Measurements from ENCODE around the gene MPRIP.
A peak's percentile ranks its signal among the peaks of the same experiment; 100 is the strongest.
"Not testable (repeated sequence)": the region's sequence is repeated elsewhere in the genome, so short reads cannot be mapped to it uniquely, and the experiment has no call there.

The MPRIP gene

DNA sequence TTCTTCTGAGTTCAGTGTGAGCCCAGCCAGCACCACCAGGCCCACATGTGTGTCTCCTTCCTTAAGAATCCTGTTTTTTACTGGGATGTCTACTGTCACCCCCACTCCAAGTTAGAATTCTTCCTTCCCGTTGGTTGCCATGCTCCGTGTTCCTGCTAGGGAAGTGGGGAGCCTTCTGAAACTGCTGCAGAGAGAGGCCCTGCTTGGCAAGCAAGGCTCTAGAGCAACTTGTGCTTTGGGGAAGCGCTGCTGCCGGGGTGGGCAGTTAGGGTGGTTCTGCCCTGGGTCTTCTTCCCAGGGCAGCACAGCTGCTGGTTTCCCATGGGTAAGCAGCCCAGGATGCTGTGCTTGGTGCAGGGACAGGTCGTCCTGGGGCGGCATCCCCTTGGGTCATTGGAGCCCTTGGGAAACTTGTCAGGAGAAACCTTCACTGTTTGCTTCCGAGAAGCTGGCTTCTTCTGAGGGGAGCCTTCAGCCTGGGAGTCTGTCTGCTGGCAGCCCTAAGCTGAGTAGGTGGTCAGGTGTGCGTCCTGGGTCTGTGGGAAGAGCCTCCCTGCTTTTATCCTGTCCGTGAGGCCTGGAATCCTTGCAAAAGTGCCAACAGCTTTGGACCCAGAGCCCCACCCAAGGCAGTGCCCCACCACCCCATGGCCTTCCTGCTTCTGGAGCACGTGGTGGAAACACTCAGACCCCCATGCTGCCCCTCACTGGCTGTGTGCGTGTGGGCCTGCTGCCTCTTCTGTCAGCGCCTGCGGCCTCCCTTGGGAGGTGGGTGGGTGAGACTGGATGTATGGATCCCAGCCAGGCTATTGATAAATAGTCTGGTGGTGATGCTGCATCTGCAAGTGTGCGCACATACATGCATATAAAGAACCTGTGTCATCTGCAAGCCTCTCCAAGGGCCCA lies 92.0 kb downstream of the MPRIP start:
- DNase-seq: no peak

DNA sequence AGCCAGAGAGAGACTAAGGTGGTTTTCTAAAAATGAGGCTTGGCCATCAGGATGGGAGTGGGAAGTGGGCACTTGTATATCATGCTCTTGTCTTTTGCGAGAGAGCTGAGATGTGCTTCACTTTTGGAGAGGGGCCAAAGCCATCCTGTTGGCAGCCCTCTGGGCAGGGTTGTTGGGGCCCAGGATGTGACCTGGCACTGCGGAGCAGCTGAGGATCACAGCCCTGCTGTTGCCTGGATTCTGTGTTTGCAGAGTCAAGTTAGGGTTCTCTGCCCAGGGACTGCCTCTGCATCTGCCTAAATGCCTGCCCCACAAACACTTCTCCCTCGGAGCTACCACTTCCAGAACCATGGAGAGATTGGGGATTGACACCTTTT lies 92.7 kb downstream of the MPRIP start:
- no peak for DNase-seq

DNA sequence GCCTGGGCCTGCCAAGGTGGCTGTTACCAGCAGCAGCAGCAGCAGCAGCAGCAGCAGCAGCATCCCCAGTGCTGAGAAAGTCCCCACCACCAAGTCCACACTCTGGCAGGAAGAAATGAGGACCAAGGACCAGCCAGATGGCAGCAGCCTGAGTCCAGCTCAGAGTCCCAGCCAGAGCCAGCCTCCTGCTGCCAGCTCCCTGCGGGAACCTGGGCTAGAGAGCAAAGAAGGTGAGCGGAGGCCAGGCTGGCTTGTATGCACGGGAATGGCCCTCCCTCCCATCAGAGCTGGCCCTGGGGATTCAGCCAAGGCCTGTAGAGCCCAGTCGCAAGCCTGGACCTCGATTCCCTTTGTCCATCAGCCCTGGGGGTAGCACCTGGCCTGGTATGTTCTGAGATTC lies 94.0 kb downstream of the MPRIP start:
- not testable (repeated sequence) for DNase-seq

DNA sequence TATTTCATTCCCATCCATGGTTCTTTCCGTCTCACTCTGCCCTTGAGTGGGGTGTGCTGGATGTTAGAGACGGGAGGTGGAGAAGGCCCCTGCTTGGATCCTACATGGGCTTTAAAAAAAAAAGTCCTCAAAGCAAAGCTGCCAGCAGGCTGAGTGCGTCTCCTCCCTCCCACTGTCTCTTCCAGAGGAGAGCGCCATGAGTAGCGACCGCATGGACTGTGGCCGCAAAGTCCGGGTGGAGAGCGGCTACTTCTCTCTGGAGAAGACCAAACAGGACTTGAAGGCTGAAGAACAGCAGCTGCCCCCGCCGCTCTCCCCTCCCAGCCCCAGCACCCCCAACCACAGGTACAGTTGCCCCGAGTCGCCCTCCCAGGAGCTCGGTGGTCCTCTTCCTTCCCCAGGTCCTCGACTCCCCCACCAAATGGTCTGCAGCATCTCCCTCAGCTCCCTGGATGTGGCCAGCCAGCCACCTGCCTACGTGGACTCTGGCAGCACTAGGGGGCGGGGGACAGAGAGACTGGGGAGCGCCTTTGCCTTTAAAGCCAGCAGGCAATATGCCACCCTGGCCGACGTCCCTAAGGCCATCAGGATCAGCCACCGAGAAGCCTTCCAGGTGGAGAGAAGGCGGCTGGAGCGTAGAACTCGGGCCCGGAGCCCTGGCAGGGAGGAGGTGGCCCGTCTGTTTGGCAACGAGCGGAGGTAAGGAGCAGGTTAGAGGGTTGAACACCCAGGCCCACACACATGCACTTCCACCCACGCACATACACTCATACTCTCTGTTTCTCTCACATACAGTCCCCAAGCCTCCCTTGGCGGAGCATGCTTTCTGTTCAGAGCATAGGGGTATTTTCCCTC lies 95.7 kb downstream of the MPRIP start:
- DNase-seq: no peak

DNA sequence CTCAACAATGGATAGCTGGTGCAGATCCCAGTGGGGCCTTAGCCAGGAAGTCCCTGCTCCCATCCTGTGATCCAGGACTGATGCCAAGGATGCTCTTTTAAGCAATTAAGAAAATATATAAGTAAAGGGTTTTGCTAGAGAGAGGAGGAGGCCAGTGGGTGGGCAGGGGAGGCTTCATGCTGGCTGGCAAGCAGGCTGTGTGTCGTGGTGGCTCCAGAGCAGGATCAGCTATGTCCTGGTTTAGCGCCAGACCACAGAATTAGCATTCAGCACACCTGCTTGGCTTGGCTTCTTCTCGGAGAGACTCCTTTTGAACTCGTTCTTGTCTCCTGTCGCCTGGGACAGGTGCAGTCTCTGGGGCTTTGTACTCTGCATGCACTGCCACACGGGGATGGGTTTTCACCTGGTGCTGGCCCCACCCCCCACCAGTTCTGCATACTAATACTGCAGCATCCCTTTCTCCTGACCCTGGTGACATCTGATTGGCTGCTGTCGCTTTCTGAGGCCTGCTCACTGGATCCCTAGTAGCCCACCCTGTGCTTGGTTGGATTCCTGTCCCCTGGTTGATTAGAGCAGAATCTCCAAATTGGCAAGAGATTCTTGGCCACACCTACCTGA lies 97.8 kb downstream of the MPRIP start:
- DNase-seq: peak; percentile 54

DNA sequence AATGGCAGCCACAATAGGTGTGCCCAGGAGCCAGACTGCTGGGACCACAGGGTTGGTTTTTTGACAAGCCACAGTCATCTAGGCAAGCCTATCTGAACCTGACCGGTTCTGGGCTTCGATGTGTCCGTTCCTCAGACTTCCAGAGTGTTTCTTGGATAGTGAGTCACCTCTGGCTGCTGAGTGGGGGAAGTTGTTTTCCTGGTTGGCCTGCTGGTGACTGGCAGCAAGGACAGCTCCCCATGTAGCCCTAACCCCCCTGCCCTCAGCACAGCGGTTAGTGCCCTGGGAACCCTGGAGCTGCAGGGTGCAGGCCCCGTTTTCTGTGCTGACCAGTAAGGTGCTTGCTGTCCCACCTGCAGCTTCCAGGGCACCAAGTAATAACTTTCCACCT lies 98.3 kb downstream of the MPRIP start:
- DNase-seq: peak; percentile 34

DNA sequence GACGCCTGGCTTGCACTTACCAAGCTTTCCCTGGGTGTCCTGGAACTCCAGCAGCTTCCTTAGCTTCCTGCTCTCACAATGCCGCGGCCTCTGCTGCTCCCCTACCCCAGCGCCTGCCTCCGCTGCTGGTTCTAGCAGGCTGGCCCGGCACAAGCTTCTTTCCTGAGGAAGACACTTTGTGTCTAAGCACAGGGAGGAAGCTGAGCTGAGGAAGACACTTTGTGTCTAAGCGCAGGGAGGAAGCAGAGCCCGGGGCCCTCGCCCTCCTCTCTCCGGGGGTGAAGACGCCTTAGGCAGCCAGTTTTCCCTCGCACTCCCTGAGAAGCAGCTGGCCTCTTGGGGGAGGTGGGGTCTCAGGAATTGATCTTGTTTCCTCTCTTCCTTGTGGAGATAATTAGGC lies 99.0 kb downstream of the MPRIP start:
- no peak for DNase-seq

DNA sequence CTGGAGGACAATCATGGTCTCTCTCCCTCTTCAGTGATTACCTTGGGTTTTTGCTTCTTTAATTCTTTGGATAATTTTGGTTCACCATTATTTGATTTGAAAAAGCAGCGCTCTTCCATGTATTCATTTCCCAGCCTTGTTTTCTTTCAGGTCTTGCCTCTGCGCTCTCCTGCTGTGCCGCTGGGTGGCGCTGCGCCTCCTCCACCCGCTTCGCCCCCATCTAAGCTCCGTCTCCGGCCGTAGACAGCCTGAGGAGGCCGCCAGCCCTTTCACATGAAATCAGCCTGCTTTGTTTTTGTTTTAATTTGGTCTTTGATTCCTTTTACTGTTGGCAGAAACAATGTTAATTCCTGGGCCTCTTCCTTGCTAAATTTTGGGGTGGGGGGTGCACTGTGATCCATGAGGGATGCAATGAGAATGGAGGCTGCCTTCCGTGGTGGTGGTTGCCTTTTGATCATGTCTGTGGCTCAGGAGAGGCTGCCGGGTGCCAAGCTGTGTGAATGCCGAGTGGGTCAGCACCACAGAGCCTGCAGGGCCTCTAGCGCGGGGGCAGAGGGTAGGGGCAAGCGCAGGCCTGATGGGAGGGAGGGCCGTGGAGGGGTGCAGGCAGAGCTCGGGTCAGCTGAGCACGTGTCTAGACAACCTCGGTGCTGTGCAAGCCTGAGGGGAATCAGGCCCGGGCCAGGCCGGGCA lies 99.7 kb downstream of the MPRIP start:
- peak; percentile 48 for DNase-seq

DNA sequence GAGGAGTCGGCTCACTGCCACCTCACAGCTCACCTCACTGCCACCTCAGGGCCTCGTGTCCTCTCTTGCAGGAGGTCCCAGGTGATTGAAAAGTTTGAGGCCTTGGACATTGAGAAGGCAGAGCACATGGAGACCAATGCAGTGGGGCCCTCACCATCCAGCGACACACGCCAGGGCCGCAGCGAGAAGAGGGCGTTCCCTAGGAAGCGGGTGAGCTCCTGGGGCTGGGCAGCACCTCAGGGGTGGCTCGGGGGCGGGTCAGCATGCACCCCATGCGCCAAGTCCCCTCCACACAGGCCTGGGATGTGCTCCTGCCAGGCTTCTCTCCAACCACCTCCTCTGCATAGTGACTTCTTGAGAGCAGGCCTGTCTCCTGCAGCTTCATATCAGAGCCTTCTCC lies 100.3 kb downstream of the MPRIP start:
- no peak for DNase-seq

DNA sequence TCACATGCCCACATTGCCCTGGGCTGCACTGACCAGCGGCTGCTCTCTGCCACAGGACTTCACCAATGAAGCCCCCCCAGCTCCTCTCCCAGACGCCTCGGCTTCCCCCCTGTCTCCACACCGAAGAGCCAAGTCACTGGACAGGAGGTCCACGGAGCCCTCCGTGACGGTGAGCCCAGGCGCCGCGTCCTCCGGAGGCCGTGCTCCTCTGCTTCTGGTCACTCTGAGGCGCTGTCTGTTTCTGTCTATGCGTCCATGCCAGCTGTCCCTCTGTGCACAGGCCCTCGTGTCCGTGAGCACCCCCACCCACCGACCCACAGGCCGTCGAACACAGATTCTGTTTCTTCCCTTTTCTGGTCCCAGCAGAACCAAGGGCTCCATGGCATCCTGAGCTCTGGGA lies 101.2 kb downstream of the MPRIP start:
- DNase-seq: no peak

DNA sequence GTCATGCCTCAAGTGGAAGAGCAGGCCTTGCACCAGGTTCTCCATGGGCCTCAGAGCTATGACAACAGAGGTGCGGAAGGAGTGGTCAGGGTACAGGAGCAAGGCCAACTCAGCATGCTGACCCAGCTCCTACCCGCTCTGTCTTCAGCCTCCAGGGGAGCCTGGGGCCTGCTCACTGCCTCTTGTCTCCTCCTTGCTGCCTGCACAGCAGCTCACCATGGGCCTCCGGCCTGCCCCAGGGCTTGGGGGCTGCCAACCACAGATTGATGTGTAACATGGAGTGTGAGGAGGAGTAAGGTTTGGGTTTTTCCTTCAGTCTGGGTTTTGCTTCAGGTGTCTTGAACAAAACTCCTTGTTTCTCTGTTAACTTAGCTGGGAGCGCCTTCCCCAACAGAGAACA lies 101.8 kb downstream of the MPRIP start:
- DNase-seq: no peak

DNA sequence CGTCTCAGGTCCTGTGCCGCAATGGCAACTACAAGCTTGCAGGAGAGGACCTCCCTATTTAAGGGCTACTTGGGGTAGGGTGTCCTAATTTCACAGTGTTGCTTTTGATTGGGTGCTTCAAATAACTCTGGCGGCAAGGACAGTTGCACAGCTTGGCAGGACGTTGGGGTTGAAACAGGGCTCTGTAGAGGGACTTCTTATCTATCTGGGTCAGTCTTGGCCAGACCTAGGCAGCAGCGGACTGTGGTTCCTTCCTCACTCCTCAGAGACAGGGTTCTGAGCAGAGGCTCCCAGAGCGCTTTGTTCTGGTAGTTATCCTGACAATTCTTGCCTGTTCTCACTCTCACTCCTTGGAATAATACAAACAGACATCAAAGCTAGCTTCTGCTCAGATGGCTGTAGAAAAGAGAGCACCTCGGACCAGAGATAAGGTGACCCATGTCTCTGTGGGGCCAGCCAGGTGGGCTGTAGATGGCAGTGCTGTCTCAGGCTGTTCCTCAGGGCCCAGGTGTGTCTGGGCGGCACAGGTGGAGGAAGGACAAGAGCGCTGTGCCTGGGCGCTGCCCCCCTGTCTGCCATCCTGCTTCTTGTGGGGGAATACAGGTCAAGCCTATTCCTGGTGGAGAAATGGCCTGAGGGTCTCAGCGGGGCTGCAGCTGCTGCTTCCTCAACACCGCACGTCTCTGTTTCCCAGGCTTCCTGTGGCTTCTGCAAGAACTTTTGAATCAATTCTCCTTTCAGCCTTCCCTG lies 102.8 kb downstream of the MPRIP start:
- DNase-seq: no peak

DNA sequence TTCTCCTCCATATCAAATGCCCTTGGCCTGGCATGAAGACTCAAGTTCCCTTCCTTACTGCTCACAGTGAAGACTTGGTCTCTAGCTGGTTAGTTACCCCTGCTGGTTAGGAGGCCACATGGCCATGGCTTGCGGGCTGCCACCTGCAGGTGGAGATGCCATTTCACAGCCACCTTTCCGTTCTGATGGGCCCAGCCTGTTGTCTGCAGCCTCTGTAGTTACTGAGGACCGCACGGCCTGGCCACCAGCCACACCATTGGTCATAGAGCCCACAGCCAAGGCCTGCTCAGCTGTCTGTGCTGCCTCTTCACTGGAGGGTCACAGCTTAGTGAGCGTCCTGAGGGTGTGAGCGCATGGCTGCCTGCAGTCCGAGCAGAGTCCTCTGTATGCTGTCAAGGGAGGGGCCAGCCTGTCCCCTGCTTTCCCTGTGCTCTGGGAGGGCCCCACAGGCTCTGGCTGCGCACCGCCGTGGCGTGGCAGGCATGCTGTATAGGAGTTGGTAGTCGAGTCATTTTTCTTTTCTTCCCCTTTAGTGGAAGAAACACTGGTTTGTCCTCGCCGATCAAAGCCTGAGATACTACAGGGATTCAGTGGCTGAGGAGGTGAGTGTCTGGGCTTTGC lies 104.6 kb downstream of the MPRIP start:
- DNase-seq: peak; percentile 36

DNA sequence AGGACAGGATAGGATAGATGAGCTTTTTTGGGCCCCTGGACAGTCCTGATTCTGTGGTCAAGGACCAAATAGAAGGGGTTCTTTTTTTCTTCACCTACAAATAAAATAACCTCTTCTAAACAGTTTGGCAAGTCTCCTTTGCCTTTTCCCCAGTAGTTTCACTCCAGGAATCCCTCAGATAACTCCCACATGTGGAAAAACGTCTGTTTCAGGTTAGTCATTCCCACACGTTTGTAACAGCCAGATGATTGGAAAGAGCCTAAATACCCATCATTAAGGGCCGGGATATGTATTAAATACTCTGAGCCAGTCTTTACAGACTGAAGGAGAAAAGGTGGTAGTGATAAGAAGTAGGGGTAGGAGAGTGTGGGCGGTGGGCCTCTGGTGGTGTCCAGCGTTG lies 105.6 kb downstream of the MPRIP start:
- no peak for DNase-seq

DNA sequence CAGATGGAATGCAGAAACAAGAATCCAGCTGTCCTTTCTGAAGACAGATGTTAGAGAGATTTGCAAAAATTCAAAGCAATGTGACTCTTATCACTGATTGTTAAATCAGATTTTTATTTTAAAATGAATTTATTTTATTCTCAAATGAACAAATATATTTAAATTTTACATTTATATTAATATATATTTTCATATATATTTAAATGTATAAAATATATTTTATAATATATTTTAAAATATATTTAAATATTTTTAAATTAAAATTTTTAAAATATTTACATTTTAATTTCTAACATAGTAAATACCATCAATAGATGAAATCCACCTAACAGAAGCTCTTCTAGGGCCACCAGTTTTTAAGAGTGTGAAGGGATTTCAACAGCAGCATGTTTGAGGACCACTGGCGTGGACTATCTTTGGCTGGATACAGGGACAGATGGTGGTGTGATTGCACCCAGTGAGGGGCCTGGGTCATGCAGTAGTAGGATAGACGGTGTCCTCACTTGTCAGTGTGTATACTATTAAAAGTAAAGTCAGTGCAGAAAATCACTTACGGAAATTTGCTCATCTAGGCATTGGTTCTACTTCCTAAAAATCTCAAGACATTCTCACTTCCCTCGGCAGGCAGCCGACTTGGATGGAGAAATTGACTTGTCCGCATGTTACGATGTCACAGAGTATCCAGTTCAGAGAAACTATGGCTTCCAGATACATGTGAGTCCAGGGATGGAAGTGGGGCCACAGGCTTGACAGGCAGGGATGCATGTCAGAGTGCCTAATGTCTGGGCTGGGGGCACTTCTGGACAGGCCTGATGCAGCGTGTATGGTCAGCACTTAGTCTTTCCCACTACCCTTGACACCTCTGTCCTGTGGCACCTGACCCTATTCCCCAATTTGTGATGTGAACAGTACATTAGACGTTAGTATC lies 107.5 kb downstream of the MPRIP start:
- DNase-seq: no peak

DNA sequence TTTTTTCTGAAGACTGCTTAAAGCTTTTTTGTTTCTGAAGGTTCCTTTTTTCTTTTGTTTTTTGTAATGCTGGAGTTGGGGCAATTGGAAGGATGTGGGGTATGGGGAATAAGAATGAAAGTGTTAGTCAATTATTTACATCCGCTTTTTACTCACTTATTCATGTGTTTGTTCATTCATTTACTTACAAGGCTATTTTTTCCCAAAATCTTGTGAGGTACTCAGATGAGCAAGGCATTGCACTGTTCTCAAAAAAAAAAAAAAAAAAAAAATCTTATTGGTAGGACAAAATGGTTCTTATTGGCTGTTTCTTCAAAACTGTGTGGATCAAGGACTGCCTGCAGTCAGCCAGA lies 108.2 kb downstream of the MPRIP start:
- no peak for DNase-seq

DNA sequence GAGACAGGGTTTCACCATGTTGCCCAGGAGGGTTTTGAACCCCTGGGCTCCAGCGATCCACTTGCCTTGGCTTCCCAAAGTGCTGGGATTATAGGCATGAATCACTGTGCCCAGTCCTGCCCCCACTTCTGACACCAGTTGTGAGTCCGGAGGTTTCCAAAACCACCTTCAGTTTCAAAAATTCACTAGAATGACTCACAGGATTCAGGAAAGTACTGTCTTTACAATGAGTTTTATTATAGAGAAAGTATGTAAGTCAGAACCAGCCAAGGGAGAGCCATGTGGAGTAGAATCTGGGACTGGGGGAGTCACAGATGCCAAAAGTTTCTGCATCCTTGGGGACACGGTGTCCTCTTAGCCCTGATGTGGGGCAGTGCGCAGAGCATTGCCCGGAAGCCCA lies 108.8 kb downstream of the MPRIP start:
- no peak for DNase-seq

DNA sequence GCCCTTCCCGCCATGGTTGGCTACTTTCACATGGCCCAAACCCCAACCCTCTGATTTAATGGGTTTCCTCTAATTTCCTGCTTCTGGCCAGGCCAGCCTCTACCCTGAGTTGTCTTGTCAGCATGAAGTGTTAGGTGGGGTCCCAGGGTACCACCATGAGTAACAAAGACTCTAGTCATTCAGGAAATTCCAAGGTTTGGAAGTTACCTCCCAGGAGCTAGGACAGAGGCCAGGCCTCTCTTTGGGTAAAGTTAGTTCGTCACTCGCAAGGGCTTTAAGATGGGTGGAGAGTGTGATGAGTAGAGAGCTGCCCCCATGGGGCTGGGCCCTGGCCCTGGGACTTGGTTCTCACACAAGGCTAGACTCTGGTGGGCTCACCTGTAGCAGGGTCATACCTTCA lies 109.3 kb downstream of the MPRIP start:
- no peak for DNase-seq

DNA sequence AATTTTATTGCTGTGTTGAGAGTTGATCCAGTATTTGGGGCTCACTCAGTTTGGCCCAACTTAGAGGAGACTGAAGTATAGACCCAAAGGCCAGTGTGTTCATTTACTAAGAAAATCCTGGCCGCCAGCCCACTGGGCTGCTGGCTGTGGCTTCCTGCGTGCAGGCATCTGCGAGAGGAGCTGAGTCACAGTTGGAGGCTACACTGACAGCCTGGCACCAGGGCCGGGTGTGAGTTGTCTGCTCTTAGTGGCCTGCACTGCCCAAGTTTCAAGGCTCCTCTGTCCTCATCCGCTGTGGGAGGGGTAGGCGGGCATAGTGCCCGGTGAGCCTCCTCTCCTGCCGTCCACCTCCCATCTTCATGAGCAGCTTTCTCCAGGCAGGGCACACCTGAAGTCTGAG lies 109.7 kb downstream of the MPRIP start:
- no peak for DNase-seq

DNA sequence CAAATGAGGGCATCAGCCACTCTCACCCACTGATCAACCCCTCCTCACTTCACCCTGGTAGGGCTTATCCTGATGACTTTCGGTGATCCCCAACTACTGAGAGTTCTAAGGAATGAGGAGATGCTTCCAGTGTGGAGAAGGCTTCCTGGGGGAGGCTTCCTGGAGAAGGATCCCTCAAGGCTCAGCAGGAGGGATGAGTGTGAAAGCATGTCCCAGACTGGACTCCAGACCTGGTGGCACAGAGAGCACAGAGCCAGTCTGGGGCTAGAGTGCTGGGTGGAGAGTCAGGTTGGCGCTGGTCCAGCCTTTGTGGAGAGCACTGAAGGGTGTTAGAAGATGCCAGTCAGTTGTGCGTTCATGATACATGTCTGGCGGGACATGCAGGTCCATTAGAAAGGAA lies 110.1 kb downstream of the MPRIP start:
- DNase-seq: no peak

DNA sequence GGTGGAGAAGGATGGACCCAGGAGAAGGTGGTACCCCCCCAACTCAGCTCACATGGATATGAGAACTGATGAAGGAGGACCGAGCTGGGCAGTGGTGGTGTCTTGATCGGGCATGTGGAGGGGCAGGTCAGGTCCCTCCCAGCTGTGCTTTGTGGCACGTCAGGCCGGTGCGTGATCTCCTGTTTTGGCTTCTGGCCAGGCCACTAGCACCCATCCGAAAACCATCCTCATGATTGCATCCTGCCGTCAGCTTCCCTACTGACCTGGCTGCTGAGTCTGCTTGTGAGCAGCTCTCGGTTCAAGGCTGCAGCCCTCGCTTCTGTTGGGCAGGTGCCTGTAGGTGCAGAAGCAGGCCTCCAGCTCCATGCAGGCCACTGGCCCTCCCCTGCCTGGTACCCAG lies 110.8 kb downstream of the MPRIP start:
- no peak for DNase-seq

Data from DMS53 (cell line).